Activated T-helper 2 cell treated with anti-CD3 and anti-CD28 coated beads, Interferon-gamma antibody, Interleukin-2, Interleukin-4, amounts not matched to agents 10 μg/mL and 5 μg/mL and 100 μg/mL, durations not matched to agents 14 hours and 24 hours and 36 hours (primary cell): ENCODE data around the gene MCTP2. TPM values are rescaled to one million over a fixed set of nuclear protein-coding genes. Genes with fewer than 3 reads are reported as not detected.

Source experiments
- DNase-seq: peaks from one replicate; pipeline ENCODE4 v3.0.0; 2021; ENCODE audit warnings: low spot score
- H3K27ac Mint-ChIP-seq: one replicate; pipeline ENCODE4 v1.8.0; 2021; ENCODE audit warnings: mixed read lengths
- H3K27me3 Mint-ChIP-seq: one replicate; pipeline ENCODE4 v1.8.0; 2021; ENCODE audit warnings: low read depth, mixed read lengths
- H3K36me3 Mint-ChIP-seq: one replicate; pipeline ENCODE4 v1.8.0; 2021; ENCODE audit warnings: low read depth, mixed read lengths
- H3K4me1 Mint-ChIP-seq: one replicate; pipeline ENCODE4 v1.8.0; 2021; ENCODE audit warnings: low read depth, mixed read lengths
- H3K4me3 Mint-ChIP-seq: one replicate; pipeline ENCODE4 v1.8.0; 2021; ENCODE audit warnings: low read depth, mild to moderate bottlenecking, moderate library complexity, mixed read lengths
- H3K9me3 Mint-ChIP-seq: one replicate; pipeline ENCODE4 v1.8.0; 2021; ENCODE audit warnings: mixed read lengths
- intact Hi-C: fragments of 100-400 bp; cut with micrococcal nuclease; formaldehyde crosslinking; loops from one replicate; pipeline ENCODE4 v1.15.1; 2023
- total RNA-seq: library from RNA; stranded (reverse); gene quantifications from 2 replicates; pipeline ENCODE4 v1.2.3, GENCODE V29; 2022

The MCTP2 gene
- total RNA-seq, 1 donor from 2014 or later, result 91.5 TPM

GRCh38 chr15:94295275-94295674 lies 63.9 kb downstream of the MCTP2 start:
- Mint-ChIP-seq H3K36me3 (peaks cover 67% of the 10 kb centered on the region), H3K9me3 (peaks cover 7% of the 10 kb centered on the region), H3K27ac (no peak overlapping the region), H3K27me3 (no peaks in the 10 kb centered on the region), H3K4me1 (peaks cover 70% of the 10 kb centered on the region), H3K4me3 (no peak overlapping the region)
- no peak for DNase-seq
- intact Hi-C loops, result no loop called here

GRCh38 chr15:94296717-94297116 lies 65.4 kb downstream of the MCTP2 start:
- Mint-ChIP-seq H3K9me3 (peaks cover 6% of the 10 kb centered on the region), H3K4me1 (peaks cover 70% of the 10 kb centered on the region), H3K4me3 (no peak overlapping the region), H3K27me3 (no peaks in the 10 kb centered on the region), H3K27ac (peak overlapping the region; percentile 66), H3K36me3 (peaks cover 69% of the 10 kb centered on the region)
- intact Hi-C loops, result no loop called here
- DNase-seq, result no peak

DNA sequence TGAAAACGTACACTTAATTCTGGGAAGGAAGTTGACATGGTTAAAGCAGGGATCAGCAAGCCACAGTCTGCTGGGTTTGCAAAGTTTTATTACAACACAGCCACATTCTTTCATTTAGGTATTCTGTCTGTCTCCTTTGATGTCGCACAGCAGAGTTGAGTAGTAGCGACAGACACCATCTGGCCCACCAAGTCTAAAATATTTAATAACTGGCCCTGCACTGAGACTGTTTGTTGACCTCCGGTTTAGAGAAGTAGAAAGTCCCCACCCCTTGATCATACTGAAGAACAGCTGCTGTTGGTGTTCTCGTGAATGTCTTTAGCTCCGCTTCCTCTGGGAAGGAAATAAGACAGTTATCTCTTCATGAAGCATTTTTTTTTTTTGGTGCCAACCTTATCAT lies 66.2 kb downstream of the MCTP2 start:
- Mint-ChIP-seq H3K9me3 (peaks cover 14% of the 10 kb centered on the region), H3K4me3 (peak overlapping the region; percentile 27), H3K27ac (peak overlapping the region; percentile 66), H3K36me3 (peaks cover 69% of the 10 kb centered on the region), H3K27me3 (no peaks in the 10 kb centered on the region), H3K4me1 (peaks cover 64% of the 10 kb centered on the region)
- DNase-seq, result no peak
- intact Hi-C loops, result no loop called here

- peak overlapping the region; percentile 3 for H3K4me3 Mint-ChIP-seq
- DNase-seq, result no peak
- intact Hi-C loops, result no loop called here
- H3K36me3 Mint-ChIP-seq, result peaks cover 75% of the 10 kb centered on the region
- peaks cover 64% of the 10 kb centered on the region for H3K4me1 Mint-ChIP-seq
- H3K27me3 Mint-ChIP-seq, result no peaks in the 10 kb centered on the region
- peak overlapping the region; percentile 66 for H3K27ac Mint-ChIP-seq
- H3K9me3 Mint-ChIP-seq, result peaks cover 17% of the 10 kb centered on the region
Observed at GRCh38 chr15:94298364-94298763, 67.0 kb downstream of the MCTP2 start.

DNA sequence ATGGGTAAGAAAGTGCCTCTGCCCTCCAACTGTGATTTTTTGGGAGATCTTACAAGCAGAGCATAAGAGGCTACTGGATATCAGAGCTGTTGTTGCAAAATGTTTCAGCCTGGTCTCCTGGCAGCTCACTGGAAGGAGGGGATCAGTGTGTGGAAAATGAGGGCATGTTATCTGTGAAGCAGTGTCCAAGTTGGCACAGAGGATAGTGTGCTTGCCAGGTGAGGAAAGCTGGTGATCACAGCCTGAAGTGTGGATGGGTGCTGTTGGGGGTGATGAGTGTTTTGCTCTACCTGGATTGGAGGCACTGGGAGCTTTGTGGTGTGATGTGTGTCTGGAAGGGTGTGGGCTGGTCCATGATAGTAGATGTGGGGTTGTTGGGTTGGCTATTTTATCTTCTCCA lies 69.3 kb downstream of the MCTP2 start:
- peak overlapping the region; percentile 55 for H3K27ac Mint-ChIP-seq
- intact Hi-C loops, result loop anchor here (10.0 kb wide), 2 partner anchors 284 to 984 kb away; no protein-coding TSS in a partner anchor
- H3K4me3 Mint-ChIP-seq, result no peak overlapping the region
- peaks cover 82% of the 10 kb centered on the region for H3K36me3 Mint-ChIP-seq
- peaks cover 23% of the 10 kb centered on the region for H3K9me3 Mint-ChIP-seq
- H3K4me1 Mint-ChIP-seq, result peaks cover 69% of the 10 kb centered on the region
- no peak for DNase-seq
- H3K27me3 Mint-ChIP-seq, result no peaks in the 10 kb centered on the region

- H3K4me1 Mint-ChIP-seq, result peaks cover 75% of the 10 kb centered on the region
- peak overlapping the region; percentile 96 for H3K27ac Mint-ChIP-seq
- no peak overlapping the region for H3K4me3 Mint-ChIP-seq
- no peaks in the 10 kb centered on the region for H3K27me3 Mint-ChIP-seq
- peak; percentile 49 for DNase-seq
- H3K36me3 Mint-ChIP-seq, result peaks cover 95% of the 10 kb centered on the region
- intact Hi-C loops, result loop anchor here (1.0 to 10.0 kb wide), 4 partner anchors 19 to 980 kb away; partner anchors contain the start of gene MCTP2
- H3K9me3 Mint-ChIP-seq, result peaks cover 23% of the 10 kb centered on the region
Observed at GRCh38 chr15:94305133-94305532, 73.8 kb downstream of the MCTP2 start.

- Mint-ChIP-seq H3K36me3 (peaks cover 88% of the 10 kb centered on the region), H3K27ac (peak overlapping the region; percentile 96), H3K9me3 (peaks cover 15% of the 10 kb centered on the region), H3K4me1 (peaks cover 76% of the 10 kb centered on the region), H3K4me3 (peak overlapping the region; percentile 30), H3K27me3 (no peaks in the 10 kb centered on the region)
- DNase-seq, result peak; percentile 18
- intact Hi-C loops, result loop anchor here (1.0 to 10.0 kb wide), 5 partner anchors 35 to 978 kb away; no protein-coding TSS in a partner anchor
Observed at GRCh38 chr15:94306700-94307650, 75.6 kb downstream of the MCTP2 start.

DNA sequence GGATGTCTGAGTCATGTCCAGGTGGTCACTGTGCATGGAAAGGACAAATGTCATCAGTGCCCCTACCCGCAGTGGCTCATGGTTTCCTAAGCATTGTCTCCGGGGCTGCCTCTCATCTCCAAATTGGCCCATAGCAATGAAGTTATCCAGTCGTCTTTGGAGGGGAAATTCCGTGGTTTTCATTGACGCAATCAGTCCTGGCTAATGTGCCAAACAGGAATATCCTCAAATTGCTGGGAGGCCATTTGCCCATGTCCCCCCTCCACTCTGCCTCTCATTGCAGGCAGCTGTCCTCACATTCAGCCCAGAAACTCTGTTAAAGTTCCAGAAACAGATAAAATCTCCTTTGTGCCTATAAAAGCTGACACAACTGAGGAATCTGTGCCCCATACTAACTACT lies 81.6 kb downstream of the MCTP2 start:
- Mint-ChIP-seq H3K27ac (no peak overlapping the region), H3K36me3 (peaks cover 82% of the 10 kb centered on the region), H3K27me3 (no peaks in the 10 kb centered on the region), H3K4me3 (no peak overlapping the region), H3K4me1 (peaks cover 56% of the 10 kb centered on the region), H3K9me3 (no peaks in the 10 kb centered on the region)
- no peak for DNase-seq
- intact Hi-C loops, result no loop called here

DNA sequence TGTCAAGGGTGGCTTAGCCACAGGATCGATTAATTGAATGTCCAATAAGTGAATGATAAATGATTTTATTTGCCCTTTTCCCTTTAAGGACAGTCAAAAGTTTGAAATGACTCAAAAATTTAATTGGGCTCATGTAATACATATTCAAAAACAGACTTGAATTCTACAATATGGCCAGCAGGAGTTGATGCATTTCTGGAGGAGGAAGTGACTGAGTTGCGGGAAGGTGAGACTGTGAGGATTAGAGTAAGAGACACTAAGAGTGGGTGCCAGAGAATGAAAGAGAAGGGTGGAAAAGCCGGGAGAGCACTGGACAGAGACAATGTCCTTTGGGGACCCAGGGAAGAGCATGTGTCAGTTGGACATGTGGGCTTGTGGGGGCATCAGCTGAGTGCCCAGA lies 83.3 kb downstream of the MCTP2 start:
- Mint-ChIP-seq H3K9me3 (no peaks in the 10 kb centered on the region), H3K4me1 (peaks cover 44% of the 10 kb centered on the region), H3K4me3 (no peak overlapping the region), H3K36me3 (peaks cover 77% of the 10 kb centered on the region), H3K27me3 (no peaks in the 10 kb centered on the region), H3K27ac (peak overlapping the region; percentile 16)
- no peak for DNase-seq
- intact Hi-C loops, result no loop called here

DNA sequence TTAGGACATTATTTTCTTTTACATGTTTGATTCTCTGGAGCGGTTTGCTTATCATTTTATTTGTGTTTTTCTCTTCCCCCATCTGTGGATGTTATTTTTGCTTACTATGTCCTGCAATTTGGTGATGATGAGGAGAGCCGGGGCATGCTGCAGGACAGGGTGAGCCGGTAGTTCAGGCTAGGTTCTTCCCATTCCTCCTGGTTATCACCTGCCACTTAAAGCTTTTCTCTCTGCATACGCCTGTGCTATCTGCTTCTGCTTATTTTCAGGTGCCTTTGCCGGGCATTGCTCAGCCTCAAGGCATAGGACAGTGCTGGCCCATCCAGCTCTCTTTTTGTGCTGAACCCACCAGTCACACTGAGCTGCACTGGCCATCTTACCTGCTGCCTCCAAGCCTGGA lies 85.8 kb downstream of the MCTP2 start:
- intact Hi-C loops, result no loop called here
- H3K4me1 Mint-ChIP-seq, result peaks cover 33% of the 10 kb centered on the region
- no peaks in the 10 kb centered on the region for H3K9me3 Mint-ChIP-seq
- H3K27ac Mint-ChIP-seq, result no peak overlapping the region
- no peaks in the 10 kb centered on the region for H3K27me3 Mint-ChIP-seq
- DNase-seq, result no peak
- peaks cover 76% of the 10 kb centered on the region for H3K36me3 Mint-ChIP-seq
- H3K4me3 Mint-ChIP-seq, result no peak overlapping the region

- Mint-ChIP-seq H3K27me3 (no peaks in the 10 kb centered on the region), H3K9me3 (no peaks in the 10 kb centered on the region), H3K4me3 (no peak overlapping the region), H3K4me1 (peaks cover 36% of the 10 kb centered on the region), H3K27ac (no peak overlapping the region), H3K36me3 (peaks cover 61% of the 10 kb centered on the region)
- intact Hi-C loops, result no loop called here
- no peak for DNase-seq
Observed at GRCh38 chr15:94322141-94322540, 90.8 kb downstream of the MCTP2 start.

DNA sequence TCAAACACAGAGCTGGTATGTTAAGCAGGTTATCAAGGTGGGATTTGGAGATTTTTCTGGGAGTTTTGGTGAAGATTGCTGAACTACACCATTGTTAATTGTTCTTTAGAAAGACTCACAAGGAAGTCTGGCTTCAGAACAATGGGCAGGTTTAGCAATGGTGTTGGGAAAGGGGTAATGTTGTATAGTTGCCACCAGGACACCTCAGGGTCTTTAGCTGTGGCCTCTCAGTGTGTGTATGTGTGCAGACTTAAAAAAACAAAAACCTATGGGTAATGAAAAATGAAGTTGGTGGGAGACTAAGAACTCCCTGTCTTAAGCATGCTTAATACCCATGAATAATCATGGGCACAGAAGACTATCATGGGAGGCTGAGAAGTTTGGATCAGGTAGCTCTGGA lies 91.7 kb downstream of the MCTP2 start:
- H3K4me1 Mint-ChIP-seq, result peaks cover 34% of the 10 kb centered on the region
- H3K9me3 Mint-ChIP-seq, result no peaks in the 10 kb centered on the region
- no peaks in the 10 kb centered on the region for H3K27me3 Mint-ChIP-seq
- intact Hi-C loops, result no loop called here
- no peak for DNase-seq
- no peak overlapping the region for H3K4me3 Mint-ChIP-seq
- H3K36me3 Mint-ChIP-seq, result peaks cover 56% of the 10 kb centered on the region
- H3K27ac Mint-ChIP-seq, result no peak overlapping the region
